ENCODE results near the gene CDC42BPA.
A peak's percentile ranks its signal among the peaks of the same experiment; 100 is the strongest.
"Not testable (repeated sequence)": the region's sequence is repeated elsewhere in the genome, so short reads cannot be mapped to it uniquely, and the experiment has no call there.

CDC42BPA gene

GRCh38 chr1:227155688-227156087, 162.6 kb downstream of the CDC42BPA start:
- H3K4me3 ChIP-seq (replicated peaks in 1 of 2; ENCODE audit: low read depth in 2 of 2, low read length in 2 of 2): no peak overlapping the region
- DNase-seq (ENCODE audit: low read depth in 2 of 2): no peak
- no peak for TF ChIP-seq CTCF (IDR thresholded peaks at IDR 0.05; ENCODE audit: low read depth, low read length)

- TF ChIP-seq CTCF (IDR thresholded peaks at IDR 0.05; ENCODE audit: low read depth, low read length): no peak
- no peak overlapping the region for H3K4me3 ChIP-seq (replicated peaks in 1 of 2; ENCODE audit: low read depth in 2 of 2, low read length in 2 of 2)
- no peak for DNase-seq (ENCODE audit: low read depth in 2 of 2)
Observed at GRCh38 chr1:227155004-227155403, 163.3 kb downstream of the CDC42BPA start.

- H3K4me3 ChIP-seq (replicated peaks in 1 of 2; ENCODE audit: low read depth in 2 of 2, low read length in 2 of 2): no peak overlapping the region
- TF ChIP-seq CTCF (IDR thresholded peaks at IDR 0.05; ENCODE audit: low read depth, low read length): no peak
- no peak for DNase-seq (ENCODE audit: low read depth in 2 of 2)
Observed at GRCh38 chr1:227152525-227152924, 165.8 kb downstream of the CDC42BPA start.

- TF ChIP-seq CTCF (IDR thresholded peaks at IDR 0.05; ENCODE audit: low read depth, low read length): no peak
- H3K4me3 ChIP-seq (replicated peaks in 1 of 2; ENCODE audit: low read depth in 2 of 2, low read length in 2 of 2): no peak overlapping the region
- DNase-seq (ENCODE audit: low read depth in 2 of 2): no peak
Observed at GRCh38 chr1:227140376-227140775, 177.9 kb downstream of the CDC42BPA start.

- no peak for TF ChIP-seq CTCF (IDR thresholded peaks at IDR 0.05; ENCODE audit: low read depth, low read length)
- peak; percentile 7 to 48 for DNase-seq (ENCODE audit: low read depth in 2 of 2)
- no peak overlapping the region for H3K4me3 ChIP-seq (replicated peaks in 1 of 2; ENCODE audit: low read depth in 2 of 2, low read length in 2 of 2)
Observed at GRCh38 chr1:227136210-227136820, 182.0 kb downstream of the CDC42BPA start.

GRCh38 chr1:227134686-227135314, 183.5 kb downstream of the CDC42BPA start:
- TF ChIP-seq CTCF (IDR thresholded peaks at IDR 0.05; ENCODE audit: low read depth, low read length): no peak
- DNase-seq (ENCODE audit: low read depth in 2 of 2): peak; percentile 48 to 61
- no peak overlapping the region for H3K4me3 ChIP-seq (replicated peaks in 1 of 2; ENCODE audit: low read depth in 2 of 2, low read length in 2 of 2)

- H3K4me3 ChIP-seq (replicated peaks in 1 of 2; ENCODE audit: low read depth in 2 of 2, low read length in 2 of 2); DNase-seq (ENCODE audit: low read depth in 2 of 2): not testable (repeated sequence)
Observed at GRCh38 chr1:227132695-227133094, 185.6 kb downstream of the CDC42BPA start.

Data from cardiac fibroblast (primary cell).